Neural progenitor cell (in vitro differentiated cells): ENCODE data around the gene MGAT4B. TPM values are rescaled to one million over a fixed set of nuclear protein-coding genes. Genes with fewer than 3 reads are reported as not detected.

Source experiments
- DNase-seq: peaks from one replicate; pipeline ENCODE4 v3.0.0-alpha.2; 2016; ENCODE audit warnings: low spot score
- H2AFZ ChIP-seq: fragments of 200-600 bp; sonication (generic); replicated peaks from 2 replicates; pipeline ENCODE4 v1.6.1; 2016; ENCODE audit warnings: antibody characterized with exemption
- H3F3A ChIP-seq: fragments of 200-600 bp; sonication (generic); 2 replicates; pipeline ENCODE4 v1.6.1; 2016; ENCODE audit warnings: antibody characterized with exemption, low read depth
- H3K27ac ChIP-seq: fragments of 200-600 bp; sonication (generic); 2 replicates; pipeline ENCODE4 v1.5.1; 2016; ENCODE audit warnings: mild to moderate bottlenecking
- H3K27me3 ChIP-seq: fragments of 200-600 bp; sonication (generic); 2 replicates; pipeline ENCODE4 v1.6.1; 2016; ENCODE audit warnings: mild to moderate bottlenecking, moderate library complexity
- H3K36me3 ChIP-seq: fragments of 200-600 bp; sonication (generic); 2 replicates; pipeline ENCODE4 v1.5.1; 2016
- H3K4me1 ChIP-seq: fragments of 200-600 bp; sonication (generic); 2 replicates; pipeline ENCODE4 v1.6.1; 2016; ENCODE audit warnings: mixed run types
- H3K4me2 ChIP-seq: fragments of 200-600 bp; sonication (generic); 2 replicates; pipeline ENCODE4 v1.6.1; 2016
- H3K4me3 ChIP-seq: fragments of 200-600 bp; sonication (generic); 2 replicates; pipeline ENCODE4 v1.5.1; 2016
- H3K79me2 ChIP-seq: fragments of 200-600 bp; sonication (generic); 2 replicates; pipeline ENCODE4 v1.6.1; 2016; ENCODE audit warnings: low read depth
- H3K9ac ChIP-seq: fragments of 200-600 bp; sonication (generic); 2 replicates; pipeline ENCODE4 v1.6.1; 2016
- H3K9me3 ChIP-seq: fragments of 200-600 bp; sonication (generic); 2 replicates; pipeline ENCODE4 v1.5.1; 2016; ENCODE audit warnings: low read depth
- H4K20me1 ChIP-seq: fragments of 200-600 bp; sonication (generic); 2 replicates; pipeline ENCODE4 v1.6.1; 2016; ENCODE audit warnings: low read depth
- H3K27ac Mint-ChIP-seq: 3 replicates; pipeline ENCODE4 v1.8.0; 2021; ENCODE audit warnings: mixed read lengths
- H3K27me3 Mint-ChIP-seq: 2 replicates; pipeline ENCODE4 v1.8.0; 2022; ENCODE audit warnings: low read depth, mild to moderate bottlenecking, inconsistent platforms, moderate library complexity, mixed read lengths; ENCODE audit not compliant: insufficient read depth
- H3K36me3 Mint-ChIP-seq: 3 replicates; pipeline ENCODE4 v1.8.0; 2021; ENCODE audit warnings: mixed read lengths
- H3K4me1 Mint-ChIP-seq: 3 replicates; pipeline ENCODE4 v1.8.0; 2021; ENCODE audit warnings: mixed read lengths
- H3K4me3 Mint-ChIP-seq: 3 replicates; pipeline ENCODE4 v1.8.0; 2021; ENCODE audit warnings: mild to moderate bottlenecking, moderate library complexity, mixed read lengths
- H3K9me3 Mint-ChIP-seq: 3 replicates; pipeline ENCODE4 v1.8.0; 2020; ENCODE audit warnings: mixed read lengths
- CTCF ChIP-seq: fragments of 200-600 bp; sonication (generic); IDR thresholded peaks from 2 replicates; pipeline ENCODE4 v1.5.1; 2017; ENCODE audit warnings: antibody characterized with exemption, mild to moderate bottlenecking
- EZH2 ChIP-seq: fragments of 200-600 bp; sonication (generic); IDR thresholded peaks from 2 replicates; pipeline ENCODE4 v1.6.1; 2017; ENCODE audit warnings: antibody characterized with exemption, mild to moderate bottlenecking, moderate library complexity
- EZH2phosphoT487 ChIP-seq: fragments of 200-600 bp; sonication (generic); IDR thresholded peaks from 2 replicates; pipeline ENCODE4 v1.6.1; 2017; ENCODE audit warnings: antibody characterized with exemption
- total RNA-seq: library from RNA; depleted of rRNA; stranded (reverse); fragments of >200 nt; gene quantifications from 2 replicates; pipeline ENCODE4 v1.2.3, GENCODE V29; 2015; ENCODE audit warnings: low replicate concordance

The MGAT4B gene
- total RNA-seq, 1 donor from 2014 or later = 32.1 TPM

- H3K4me2 ChIP-seq = peak overlapping the region; percentile 98
- H3K9ac ChIP-seq = no peak overlapping the region
- no peak for TF ChIP-seq EZH2
- TF ChIP-seq EZH2phosphoT487 = no peak
- TF ChIP-seq CTCF = no peak
- peak overlapping the region; percentile 67 for H3K4me3 ChIP-seq
- DNase-seq = no peak
- H3F3A ChIP-seq = peaks cover 26% of the 10 kb centered on the region
- peak overlapping the region; percentile 79 for H3K4me3 Mint-ChIP-seq
- peaks cover 20% of the 10 kb centered on the region for H3K27me3 Mint-ChIP-seq
- H4K20me1 ChIP-seq = peaks cover 29% of the 10 kb centered on the region
- peaks cover 7% of the 10 kb centered on the region for H3K4me1 Mint-ChIP-seq
- H3K79me2 ChIP-seq = no peaks in the 10 kb centered on the region
- H3K4me1 ChIP-seq = peaks cover 1% of the 10 kb centered on the region
- H3K9me3 Mint-ChIP-seq = no peaks in the 10 kb centered on the region
- no peak overlapping the region for H3K27ac ChIP-seq
- peaks cover 15% of the 10 kb centered on the region for H3K36me3 Mint-ChIP-seq
- peaks cover 20% of the 10 kb centered on the region for H3K27me3 ChIP-seq
- no peak overlapping the region for H2AFZ ChIP-seq
- H3K9me3 ChIP-seq = no peaks in the 10 kb centered on the region
- peak overlapping the region; percentile 72 for H3K27ac Mint-ChIP-seq
- H3K36me3 ChIP-seq = no peaks in the 10 kb centered on the region
Observed at GRCh38 chr5:179796877-179797608, 9.6 kb downstream of the MGAT4B start.

DNA sequence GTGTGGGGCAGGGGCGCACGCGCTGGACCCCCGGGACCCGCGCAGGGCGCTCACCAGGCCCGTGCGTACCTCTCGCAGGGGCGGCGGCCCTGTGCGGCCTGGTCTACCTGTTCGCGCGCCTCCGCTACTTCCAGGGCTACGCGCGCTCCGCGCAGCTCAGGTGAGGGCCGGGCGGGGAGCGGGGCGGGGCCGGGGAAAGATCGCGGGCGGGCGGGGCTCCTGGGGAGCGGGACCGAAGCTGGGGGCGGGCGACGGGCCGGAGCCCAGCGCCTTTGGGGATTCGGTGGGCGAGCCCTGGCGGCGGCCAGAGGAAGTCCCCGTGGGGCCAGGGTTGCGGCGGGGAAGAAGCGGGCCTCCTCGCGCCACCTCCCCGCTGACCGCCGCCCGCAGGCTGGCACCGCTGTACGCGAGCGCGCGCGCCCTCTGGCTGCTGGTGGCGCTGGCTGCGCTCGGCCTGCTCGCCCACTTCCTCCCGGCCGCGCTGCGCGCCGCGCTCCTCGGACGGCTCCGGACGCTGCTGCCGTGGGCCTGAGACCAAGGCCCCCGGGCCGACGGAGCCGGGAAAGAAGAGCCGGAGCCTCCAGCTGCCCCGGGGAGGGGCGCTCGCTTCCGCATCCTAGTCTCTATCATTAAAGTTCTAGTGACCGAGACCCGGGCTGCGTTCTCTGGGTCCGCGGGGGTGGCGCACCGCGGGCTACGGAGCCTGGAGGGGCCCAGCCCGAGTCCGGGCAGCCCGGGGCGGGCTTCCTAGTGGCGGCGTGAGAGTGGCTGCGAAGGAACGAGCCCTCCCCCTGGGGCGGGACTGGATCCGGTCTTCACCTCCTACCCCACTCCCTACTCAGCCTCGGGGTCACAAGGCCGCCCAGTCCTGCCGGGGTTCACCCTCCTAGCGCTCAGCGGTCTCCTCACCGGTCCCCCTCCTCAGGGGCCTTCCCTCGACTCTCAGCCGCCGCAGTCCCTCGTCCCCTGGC lies 10.5 kb downstream of the MGAT4B start:
- Histone ChIP-seq H3F3A (peaks cover 21% of the 10 kb centered on the region), H4K20me1 (peaks cover 20% of the 10 kb centered on the region), H3K27me3 (peaks cover 20% of the 10 kb centered on the region), H3K4me3 (peak overlapping the region; percentile 67), H2AFZ (peak overlapping the region; percentile 79), H3K27ac (no peak overlapping the region), H3K36me3 (no peaks in the 10 kb centered on the region), H3K9ac (peak overlapping the region; percentile 17), H3K4me1 (no peaks in the 10 kb centered on the region), H3K79me2 (no peaks in the 10 kb centered on the region), H3K4me2 (peak overlapping the region; percentile 98), H3K9me3 (no peaks in the 10 kb centered on the region)
- Mint-ChIP-seq H3K9me3 (no peaks in the 10 kb centered on the region), H3K36me3 (peaks cover 12% of the 10 kb centered on the region), H3K4me1 (peaks cover 3% of the 10 kb centered on the region), H3K27me3 (peaks cover 20% of the 10 kb centered on the region), H3K27ac (no peak overlapping the region), H3K4me3 (peak overlapping the region; percentile 79)
- DNase-seq = peak; percentile 91
- TF ChIP-seq EZH2 (no peak), CTCF (peak; percentile 61)

- peak overlapping the region; percentile 79 for H2AFZ ChIP-seq
- H3K27ac Mint-ChIP-seq = no peak overlapping the region
Observed at GRCh38 chr5:179795049-179795862, 11.4 kb downstream of the MGAT4B start.

More at GRCh38 chr5:179795049-179795862, 11.4 kb downstream of the MGAT4B start:
- Histone ChIP-seq H3K4me1 (no peaks in the 10 kb centered on the region), H4K20me1 (peaks cover 13% of the 10 kb centered on the region), H3K4me3 (peak overlapping the region; percentile 67), H3K4me2 (peak overlapping the region; percentile 98), H3K79me2 (no peaks in the 10 kb centered on the region), H3K27me3 (peaks cover 20% of the 10 kb centered on the region), H3K9ac (no peak overlapping the region), H3K27ac (no peak overlapping the region), H3K9me3 (no peaks in the 10 kb centered on the region), H3F3A (peaks cover 21% of the 10 kb centered on the region), H3K36me3 (no peaks in the 10 kb centered on the region)
- Mint-ChIP-seq H3K36me3 (peaks cover 12% of the 10 kb centered on the region), H3K27me3 (peaks cover 20% of the 10 kb centered on the region), H3K4me3 (peak overlapping the region; percentile 80), H3K4me1 (peaks cover 3% of the 10 kb centered on the region), H3K9me3 (no peaks in the 10 kb centered on the region)
- peak; percentile 54 for DNase-seq
- no peak for TF ChIP-seq EZH2phosphoT487
- peak; percentile 41 for TF ChIP-seq EZH2
- no peak for TF ChIP-seq CTCF
